ENCODE results near the gene SNU13. TPM values are rescaled to one million over a fixed set of nuclear protein-coding genes. Genes with fewer than 3 reads are reported as not detected.

SNU13 gene
- total and polyA plus RNA-seq, 2 of the 4 experiments (the other 2 are of a cell fraction): 122 to 185 TPM

GRCh38 chr22:41650821-41651220 lies 37.8 kb downstream of the SNU13 start:
- Histone ChIP-seq H3K36me3 (ENCODE audit: control insufficient read depth, insufficient read depth, low read length) (peaks cover 68% of the 10 kb centered on the region), H3K23ac (ENCODE audit: low read depth, low read length) (no peak overlapping the region), H2AK5ac (ENCODE audit: low read depth, low read length) (no peak overlapping the region), H2BK120ac (ENCODE audit: low read depth, low read length) (no peak overlapping the region), H3K9ac (ENCODE audit: low read depth, low read length) (no peak overlapping the region), H3K9me1 (ENCODE audit: insufficient read depth, low read length) (peaks cover 5% of the 10 kb centered on the region; the same call in 1 of the 2 replicates), H3K4me2 (ENCODE audit: low read depth, low read length) (no peak overlapping the region), H3K79me1 (ENCODE audit: low read depth in 1 of 2, low read length in 2 of 2) (peaks cover 37 to 58% of the 10 kb centered on the region in 2 experiments), H3K4me1 (ENCODE audit: control insufficient read depth, insufficient read depth, low read length) (no peaks in the 10 kb centered on the region; the same call in 1 of the 2 replicates), H2BK5ac (ENCODE audit: low read depth, low read length, poor library complexity, severe bottlenecking) (no peak overlapping the region), H3K27ac (ENCODE audit: insufficient read depth, low read length) (no peak overlapping the region), H4K20me1 (ENCODE audit: insufficient read depth, low read length) (no peaks in the 10 kb centered on the region; the same call in none of the 2 replicates), H3K14ac (replicated peaks; ENCODE audit: low read depth, low read length) (no peak overlapping the region), H4K91ac (ENCODE audit: insufficient read depth, low read depth, low read length) (no peak overlapping the region), H3K4me3 (ENCODE audit: insufficient read depth, low read depth, low read length) (no peak overlapping the region), H2AK9ac (replicated peaks; ENCODE audit: low read depth, low read length, poor library complexity) (no peak overlapping the region), H2AFZ (replicated peaks; ENCODE audit: low read length, poor library complexity) (no peak overlapping the region), H2BK20ac (ENCODE audit: low read depth, low read length) (no peak overlapping the region), H4K8ac (ENCODE audit: low read depth in 2 of 2, low read length in 2 of 2) (no peak overlapping the region), H2BK15ac (ENCODE audit: low read depth, low read length) (no peak overlapping the region), H3K4ac (ENCODE audit: low read depth, low read length) (no peak overlapping the region), H3K27me3 (ENCODE audit: control insufficient read depth, insufficient read depth, low read length) (no peaks in the 10 kb centered on the region), H3K18ac (ENCODE audit: low read depth, low read length) (no peak overlapping the region), H3K56ac (ENCODE audit: extremely low read depth, insufficient read depth, low read length) (no peak overlapping the region), H4K5ac (ENCODE audit: low read depth, low read length) (no peak overlapping the region), H3K9me3 (ENCODE audit: control insufficient read depth, insufficient read depth, low read length) (no peaks in the 10 kb centered on the region)
- no TSS peak for BruUV-seq (replicated peaks)
- no peak for DNase-seq
- CTCF ChIA-PET: interaction anchor here (1.5 kb wide), 1 partner anchor 16 kb away, joined by 4 read pairs; no protein-coding TSS in a partner anchor
- no peak for TF ChIP-seq RFX5 (IDR thresholded peaks at IDR 0.05; ENCODE audit: low read depth, low read length)
- no peak for TF ChIP-seq CHD1 (IDR thresholded peaks at IDR 0.05; ENCODE audit: low read depth, low read length)
- no peak for TF ChIP-seq MXI1 (IDR thresholded peaks at IDR 0.05; ENCODE audit: borderline replicate concordance, low read depth, low read length)
- no peak for TF ChIP-seq POLR2A (IDR thresholded peaks at IDR 0.05; ENCODE audit: low read depth, low read length)
- no peak for TF ChIP-seq MAFK (IDR thresholded peaks at IDR 0.05; ENCODE audit: low read depth, low read length)
- no peak for TF ChIP-seq SMC3 (IDR thresholded peaks at IDR 0.05; ENCODE audit: low read depth, low read length)
- TF ChIP-seq RCOR1 (IDR thresholded peaks at IDR 0.05; ENCODE audit: insufficient replicate concordance, low read length): no peak
- no peak for TF ChIP-seq FOS (IDR thresholded peaks at IDR 0.05; ENCODE audit: low read depth, low read length)
- intact Hi-C loops (cut with micrococcal nuclease): no loop called here
- dilution Hi-C loops (cut with HindIII; ENCODE audit: low sequenced_read_pairs, unreplicated experiment): no loop called here
- in situ Hi-C loops (cut with MboI; ENCODE audit: low sequenced_read_pairs): no loop called here
- WGBS, 2 experiments (ENCODE audit: extremely low coverage in 2 of 2, insufficient read length in 1 of 2): 99% methylated on average over 7 of the region's 11 CpGs; no CpG with 5 or more reads in 1 of the 2 experiments
- no peak for ATAC-seq (ENCODE audit: low read depth)
- POLR2A ChIA-PET (ENCODE audit: unreplicated experiment): no interaction called here

All from IMR-90 (cell line).